ENCODE data around the gene DDX25.

The DDX25 gene

GRCh38 chr11:125954123-125954944 is 50.0 kb downstream of the DDX25 start:
- TF ChIP-seq NFIC (IDR thresholded peaks at IDR 0.05) (no peak), FOXM1 (IDR thresholded peaks at IDR 0.05; ENCODE audit: borderline replicate concordance, low read depth) (no peak), TAF1 (IDR thresholded peaks at IDR 0.05; ENCODE audit: low read depth) (no peak), CREB1 (IDR thresholded peaks at IDR 0.05; ENCODE audit: low read depth) (no peak), USF1 (IDR thresholded peaks at IDR 0.05) (no peak)
- TF ChIP-seq, protein P1, sequence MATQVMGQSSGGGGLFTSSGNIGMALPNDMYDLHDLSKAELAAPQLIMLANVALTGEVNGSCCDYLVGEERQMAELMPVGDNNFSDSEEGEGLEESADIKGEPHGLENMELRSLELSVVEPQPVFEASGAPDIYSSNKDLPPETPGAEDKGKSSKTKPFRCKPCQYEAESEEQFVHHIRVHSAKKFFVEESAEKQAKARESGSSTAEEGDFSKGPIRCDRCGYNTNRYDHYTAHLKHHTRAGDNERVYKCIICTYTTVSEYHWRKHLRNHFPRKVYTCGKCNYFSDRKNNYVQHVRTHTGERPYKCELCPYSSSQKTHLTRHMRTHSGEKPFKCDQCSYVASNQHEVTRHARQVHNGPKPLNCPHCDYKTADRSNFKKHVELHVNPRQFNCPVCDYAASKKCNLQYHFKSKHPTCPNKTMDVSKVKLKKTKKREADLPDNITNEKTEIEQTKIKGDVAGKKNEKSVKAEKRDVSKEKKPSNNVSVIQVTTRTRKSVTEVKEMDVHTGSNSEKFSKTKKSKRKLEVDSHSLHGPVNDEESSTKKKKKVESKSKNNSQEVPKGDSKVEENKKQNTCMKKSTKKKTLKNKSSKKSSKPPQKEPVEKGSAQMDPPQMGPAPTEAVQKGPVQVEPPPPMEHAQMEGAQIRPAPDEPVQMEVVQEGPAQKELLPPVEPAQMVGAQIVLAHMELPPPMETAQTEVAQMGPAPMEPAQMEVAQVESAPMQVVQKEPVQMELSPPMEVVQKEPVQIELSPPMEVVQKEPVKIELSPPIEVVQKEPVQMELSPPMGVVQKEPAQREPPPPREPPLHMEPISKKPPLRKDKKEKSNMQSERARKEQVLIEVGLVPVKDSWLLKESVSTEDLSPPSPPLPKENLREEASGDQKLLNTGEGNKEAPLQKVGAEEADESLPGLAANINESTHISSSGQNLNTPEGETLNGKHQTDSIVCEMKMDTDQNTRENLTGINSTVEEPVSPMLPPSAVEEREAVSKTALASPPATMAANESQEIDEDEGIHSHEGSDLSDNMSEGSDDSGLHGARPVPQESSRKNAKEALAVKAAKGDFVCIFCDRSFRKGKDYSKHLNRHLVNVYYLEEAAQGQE (IDR thresholded peaks at IDR 0.05; ENCODE audit: low read depth) = no peak

- TF ChIP-seq USF1 (IDR thresholded peaks at IDR 0.05) (no peak), FOXM1 (IDR thresholded peaks at IDR 0.05; ENCODE audit: borderline replicate concordance, low read depth) (no peak), EP300 (IDR thresholded peaks at IDR 0.05; ENCODE audit: borderline replicate concordance) (no peak), TAF1 (IDR thresholded peaks at IDR 0.05; ENCODE audit: low read depth) (no peak), YY1 (IDR thresholded peaks at IDR 0.05; ENCODE audit: low read depth) (no peak), CREB1 (IDR thresholded peaks at IDR 0.05; ENCODE audit: low read depth) (no peak), TEAD4 (IDR thresholded peaks at IDR 0.05) (no peak), ZBTB7A (IDR thresholded peaks at IDR 0.05; ENCODE audit: low read depth) (no peak), RAD21 (IDR thresholded peaks at IDR 0.05; ENCODE audit: low read depth) (no peak), MAX (IDR thresholded peaks at IDR 0.05) (no peak), EGR1 (IDR thresholded peaks at IDR 0.05) (no peak), CEBPB (IDR thresholded peaks at IDR 0.05) (no peak), NFIC (IDR thresholded peaks at IDR 0.05) (no peak), TCF12 (IDR thresholded peaks at IDR 0.05; ENCODE audit: low read depth) (no peak)
- TF ChIP-seq, protein P1 (IDR thresholded peaks at IDR 0.05; ENCODE audit: low read depth) = no peak
Observed at GRCh38 chr11:125954945-125955640, 50.8 kb downstream of the DDX25 start.

DNA sequence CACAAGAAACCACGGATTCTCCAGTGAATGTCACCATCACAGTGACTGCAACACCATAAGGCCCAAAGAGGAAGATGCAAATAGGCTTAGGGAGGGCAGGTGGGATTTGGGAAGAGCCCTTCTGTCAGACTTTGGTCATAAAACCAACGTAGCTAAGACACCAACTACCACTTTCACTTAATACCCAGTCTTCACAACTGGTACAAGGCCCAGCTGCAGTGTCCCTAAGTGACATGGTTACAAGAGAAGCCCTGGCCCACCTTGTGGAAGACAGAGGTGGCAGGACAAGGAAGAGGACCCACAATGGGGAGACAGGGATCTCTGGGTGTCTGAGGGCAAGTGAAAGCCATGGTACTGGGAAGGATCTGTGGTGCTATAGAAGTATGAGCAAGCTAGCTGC is 51.5 kb downstream of the DDX25 start:
- TF ChIP-seq MAX (IDR thresholded peaks at IDR 0.05) (no peak), TEAD4 (IDR thresholded peaks at IDR 0.05) (no peak), EP300 (IDR thresholded peaks at IDR 0.05; ENCODE audit: borderline replicate concordance) (no peak), EGR1 (IDR thresholded peaks at IDR 0.05) (no peak), FOXM1 (IDR thresholded peaks at IDR 0.05; ENCODE audit: borderline replicate concordance, low read depth) (no peak), ZBTB7A (IDR thresholded peaks at IDR 0.05; ENCODE audit: low read depth) (no peak), TAF1 (IDR thresholded peaks at IDR 0.05; ENCODE audit: low read depth) (no peak), USF1 (IDR thresholded peaks at IDR 0.05) (no peak), NFIC (IDR thresholded peaks at IDR 0.05) (no peak), RAD21 (IDR thresholded peaks at IDR 0.05; ENCODE audit: low read depth) (no peak), TCF12 (IDR thresholded peaks at IDR 0.05; ENCODE audit: low read depth) (no peak), CEBPB (IDR thresholded peaks at IDR 0.05) (no peak), YY1 (IDR thresholded peaks at IDR 0.05; ENCODE audit: low read depth) (no peak), CREB1 (IDR thresholded peaks at IDR 0.05; ENCODE audit: low read depth) (no peak)
- TF ChIP-seq, protein P1 (IDR thresholded peaks at IDR 0.05; ENCODE audit: low read depth) = no peak

Data from Ishikawa (cell line).